ENCODE data around the gene TENT5D.

Gene TENT5D

GRCh38 chrX:80485543-80485942, 65.3 kb downstream of the TENT5D start:
- no peaks in the 10 kb centered on the region for H3K27me3 ChIP-seq (replicated peaks; ENCODE audit: control insufficient read depth, insufficient read depth, low read length)
- no peak for TF ChIP-seq CTCF (IDR thresholded peaks at IDR 0.05; ENCODE audit: insufficient read depth, low read length, poor library complexity, severe bottlenecking)
- no peak overlapping the region for H3K4me3 ChIP-seq (replicated peaks; ENCODE audit: low read depth, low read length)
- H3K36me3 ChIP-seq (ENCODE audit: control insufficient read depth, insufficient read depth, low read length): no peaks in the 10 kb centered on the region
- no peak for DNase-seq (ENCODE audit: extremely low read depth, insufficient read length)

GRCh38 chrX:80486299-80486698, 66.1 kb downstream of the TENT5D start:
- DNase-seq (ENCODE audit: extremely low read depth, insufficient read length): no peak
- Histone ChIP-seq H3K27me3 (replicated peaks; ENCODE audit: control insufficient read depth, insufficient read depth, low read length) (no peaks in the 10 kb centered on the region), H3K4me3 (replicated peaks; ENCODE audit: low read depth, low read length) (no peak overlapping the region), H3K36me3 (ENCODE audit: control insufficient read depth, insufficient read depth, low read length) (no peaks in the 10 kb centered on the region)
- no peak for TF ChIP-seq CTCF (IDR thresholded peaks at IDR 0.05; ENCODE audit: insufficient read depth, low read length, poor library complexity, severe bottlenecking)

- no peak overlapping the region for H3K4me3 ChIP-seq (replicated peaks; ENCODE audit: low read depth, low read length)
- no peaks in the 10 kb centered on the region for H3K27me3 ChIP-seq (replicated peaks; ENCODE audit: control insufficient read depth, insufficient read depth, low read length)
- no peak for TF ChIP-seq CTCF (IDR thresholded peaks at IDR 0.05; ENCODE audit: insufficient read depth, low read length, poor library complexity, severe bottlenecking)
- H3K36me3 ChIP-seq (ENCODE audit: control insufficient read depth, insufficient read depth, low read length): no peaks in the 10 kb centered on the region
- DNase-seq (ENCODE audit: extremely low read depth, insufficient read length): no peak
Observed at GRCh38 chrX:80489166-80489565, 68.9 kb downstream of the TENT5D start.

Data from GM06990 (cell line).